ENCODE data around the gene ERMARD.

The ERMARD gene

GRCh38 chr6:169792306-169793015 is 41.0 kb downstream of the ERMARD start:
- no peaks in the 10 kb centered on the region for H3K4me1 ChIP-seq (ENCODE audit: low read length)
- H3K27ac ChIP-seq (ENCODE audit: low read length): no peak overlapping the region
- no peak overlapping the region for H3K4me2 ChIP-seq (ENCODE audit: low read depth, low read length)
- H3K9me3 ChIP-seq (replicated peaks; ENCODE audit: insufficient read depth, low read length): no peaks in the 10 kb centered on the region
- H2AFZ ChIP-seq (ENCODE audit: low read length): no peak overlapping the region
- H3K79me2 ChIP-seq (ENCODE audit: low read length): no peaks in the 10 kb centered on the region
- DNase-seq: no peak
- no peaks in the 10 kb centered on the region for H4K20me1 ChIP-seq (ENCODE audit: insufficient read depth, low read length)
- no peaks in the 10 kb centered on the region for H3K9me2 ChIP-seq (replicated peaks; ENCODE audit: insufficient read depth, low read length)
- H3K27me3 ChIP-seq (replicated peaks; ENCODE audit: insufficient read depth, low read length): no peaks in the 10 kb centered on the region
- no peak overlapping the region for H3K4me3 ChIP-seq (ENCODE audit: low read length)
- no peak overlapping the region for H3K9ac ChIP-seq (ENCODE audit: low read length)
- H3K36me3 ChIP-seq (replicated peaks; ENCODE audit: insufficient read depth, low read length): no peaks in the 10 kb centered on the region
- TF ChIP-seq CTCF (IDR thresholded peaks at IDR 0.05; ENCODE audit: low read length) (no peak), EZH2 (optimal IDR thresholded peaks at IDR 0.05; ENCODE audit: low read depth, low read length) (no peak), EZH2phosphoT487 (IDR thresholded peaks at IDR 0.05; ENCODE audit: low read length) (no peak)
- no peaks in the 10 kb centered on the region for H3F3A ChIP-seq (ENCODE audit: insufficient read depth, low read length)

- no peaks in the 10 kb centered on the region for H3K79me2 ChIP-seq (ENCODE audit: low read length)
- H3K4me2 ChIP-seq (ENCODE audit: low read depth, low read length): no peak overlapping the region
- no peaks in the 10 kb centered on the region for H3K27me3 ChIP-seq (replicated peaks; ENCODE audit: insufficient read depth, low read length)
- H3F3A ChIP-seq (ENCODE audit: insufficient read depth, low read length): no peaks in the 10 kb centered on the region
- no peaks in the 10 kb centered on the region for H3K9me2 ChIP-seq (replicated peaks; ENCODE audit: insufficient read depth, low read length)
- H3K9me3 ChIP-seq (replicated peaks; ENCODE audit: insufficient read depth, low read length): no peaks in the 10 kb centered on the region
- no peaks in the 10 kb centered on the region for H3K4me1 ChIP-seq (ENCODE audit: low read length)
- H3K36me3 ChIP-seq (replicated peaks; ENCODE audit: insufficient read depth, low read length): no peaks in the 10 kb centered on the region
- no peak overlapping the region for H3K9ac ChIP-seq (ENCODE audit: low read length)
- H2AFZ ChIP-seq (ENCODE audit: low read length): no peak overlapping the region
- no peaks in the 10 kb centered on the region for H4K20me1 ChIP-seq (ENCODE audit: insufficient read depth, low read length)
- TF ChIP-seq EZH2phosphoT487 (IDR thresholded peaks at IDR 0.05; ENCODE audit: low read length): no peak
- no peak for TF ChIP-seq CTCF (IDR thresholded peaks at IDR 0.05; ENCODE audit: low read length)
- TF ChIP-seq EZH2 (optimal IDR thresholded peaks at IDR 0.05; ENCODE audit: low read depth, low read length): no peak
- H3K27ac ChIP-seq (ENCODE audit: low read length): no peak overlapping the region
- DNase-seq: no peak
- H3K4me3 ChIP-seq (ENCODE audit: low read length): no peak overlapping the region
These were observed 42.0 kb downstream of the ERMARD start for GRCh38 chr6:169793408-169793807.

GRCh38 chr6:169794317-169795055 is 43.1 kb downstream of the ERMARD start:
- H3K4me1 ChIP-seq (ENCODE audit: low read length): no peaks in the 10 kb centered on the region
- H3K9ac ChIP-seq (ENCODE audit: low read length): no peak overlapping the region
- no peaks in the 10 kb centered on the region for H3K36me3 ChIP-seq (replicated peaks; ENCODE audit: insufficient read depth, low read length)
- no peaks in the 10 kb centered on the region for H3K9me3 ChIP-seq (replicated peaks; ENCODE audit: insufficient read depth, low read length)
- no peak overlapping the region for H3K4me2 ChIP-seq (ENCODE audit: low read depth, low read length)
- TF ChIP-seq EZH2phosphoT487 (IDR thresholded peaks at IDR 0.05; ENCODE audit: low read length) (no peak), EZH2 (optimal IDR thresholded peaks at IDR 0.05; ENCODE audit: low read depth, low read length) (no peak), CTCF (IDR thresholded peaks at IDR 0.05; ENCODE audit: low read length) (no peak)
- H3K27ac ChIP-seq (ENCODE audit: low read length): no peak overlapping the region
- H4K20me1 ChIP-seq (ENCODE audit: insufficient read depth, low read length): no peaks in the 10 kb centered on the region
- DNase-seq: no peak
- no peaks in the 10 kb centered on the region for H3K9me2 ChIP-seq (replicated peaks; ENCODE audit: insufficient read depth, low read length)
- H2AFZ ChIP-seq (ENCODE audit: low read length): no peak overlapping the region
- H3K27me3 ChIP-seq (replicated peaks; ENCODE audit: insufficient read depth, low read length): no peaks in the 10 kb centered on the region
- no peak overlapping the region for H3K4me3 ChIP-seq (ENCODE audit: low read length)
- H3K79me2 ChIP-seq (ENCODE audit: low read length): no peaks in the 10 kb centered on the region
- no peaks in the 10 kb centered on the region for H3F3A ChIP-seq (ENCODE audit: insufficient read depth, low read length)

Measured in MM.1S (cell line).